HCT116 (cell line): ENCODE data around the gene TTLL6.

ENCODE experiments used
- CTCF ChIP-seq, 3 experiments: fragments of 200-600 bp in 1 of 3; sonication (generic) in 1 of 3; IDR thresholded peaks in 2 of 3; conservative IDR thresholded peaks in 1 of 3; 2 replicates each; pipeline ENCODE4 v1.5.1; 2012 to 2017; ENCODE audit warnings: low read depth in 2 of 3, low read length in 2 of 3, antibody characterized with exemption in 1 of 3, borderline replicate concordance in 1 of 3, control low read depth in 1 of 3, mild to moderate bottlenecking in 1 of 3, mixed read lengths in 1 of 3, mixed run types in 1 of 3, moderate library complexity in 1 of 3; ENCODE audit not compliant: insufficient read depth in 1 of 3
- FOSL1 ChIP-seq: IDR thresholded peaks from 2 replicates; pipeline ENCODE4 v1.6.1; 2012; ENCODE audit warnings: low read depth
- POLR2A ChIP-seq: IDR thresholded peaks from 2 replicates; pipeline ENCODE4 v1.7.0; 2011; ENCODE audit warnings: borderline replicate concordance; ENCODE audit not compliant: insufficient read depth, insufficient read length; ENCODE audit errors: extremely low read depth
- RAD21 ChIP-seq: IDR thresholded peaks from 2 replicates; pipeline ENCODE4 v1.6.1; 2012; ENCODE audit warnings: low read depth, mild to moderate bottlenecking

DNA sequence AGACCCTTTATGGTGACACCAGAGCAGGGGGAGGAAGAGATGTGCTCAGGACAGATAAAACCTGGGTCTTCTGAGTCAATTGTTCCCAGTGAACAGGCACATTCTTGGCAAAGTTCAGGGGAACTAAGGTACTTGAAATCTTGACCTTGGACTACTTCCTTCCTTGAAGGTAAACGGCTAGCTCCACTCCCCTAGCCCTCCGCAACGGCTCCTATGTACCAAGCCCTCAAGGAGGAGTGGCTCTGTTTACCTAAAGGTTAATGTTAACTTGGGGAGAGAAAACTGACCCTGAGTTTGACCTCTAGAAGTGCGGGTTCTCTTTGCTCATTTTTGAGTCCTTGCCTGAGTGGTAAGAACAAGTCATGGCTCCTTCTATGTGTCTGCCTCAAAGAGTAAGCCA, 7.8 kb downstream of the TTLL6 start:
- TF ChIP-seq CTCF (IDR thresholded peaks at IDR 0.05 in 2 of 3, conservative IDR thresholded peaks at IDR 0.05 in 1 of 3; ENCODE audit: borderline replicate concordance in 1 of 3, insufficient read depth in 1 of 3, low read depth in 2 of 3, low read length in 2 of 3) (no peak), RAD21 (no peak), FOSL1 (no peak), POLR2A (no peak)
